Amniotic stem cell (primary cell): ENCODE data around the gene SLC2A9.

Experiments
- DNase-seq: peaks from one replicate; lab custom pipeline; 2025; lab: John Stamatoyannopoulos, UW

The SLC2A9 gene

DNA sequence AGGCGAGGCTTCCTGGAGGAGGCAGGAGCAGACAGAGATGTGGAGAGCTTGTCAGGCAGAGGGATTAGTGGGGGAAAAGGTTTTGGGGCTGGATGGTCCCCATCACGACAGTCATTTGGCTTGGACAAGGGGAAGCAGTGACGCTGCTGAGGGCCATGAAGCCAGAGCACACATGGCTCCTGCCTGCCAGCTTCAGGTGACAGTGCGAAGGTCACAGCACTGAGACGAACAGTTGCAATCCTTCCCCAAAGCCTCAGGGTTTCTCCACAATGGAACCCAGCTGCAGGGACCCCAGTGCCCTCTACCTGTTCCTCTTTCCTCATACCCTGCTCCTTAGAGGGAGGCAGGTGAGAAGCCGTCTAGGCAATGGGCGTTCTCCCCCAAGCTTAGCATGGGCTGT lies 129.6 kb downstream of the SLC2A9 start:
- no peak for DNase-seq

- no peak for DNase-seq
Measured at GRCh38 chr4:9891056-9891455, 130.2 kb downstream of the SLC2A9 start.

GRCh38 chr4:9889306-9889705 lies 132.0 kb downstream of the SLC2A9 start:
- DNase-seq, result no peak

DNA sequence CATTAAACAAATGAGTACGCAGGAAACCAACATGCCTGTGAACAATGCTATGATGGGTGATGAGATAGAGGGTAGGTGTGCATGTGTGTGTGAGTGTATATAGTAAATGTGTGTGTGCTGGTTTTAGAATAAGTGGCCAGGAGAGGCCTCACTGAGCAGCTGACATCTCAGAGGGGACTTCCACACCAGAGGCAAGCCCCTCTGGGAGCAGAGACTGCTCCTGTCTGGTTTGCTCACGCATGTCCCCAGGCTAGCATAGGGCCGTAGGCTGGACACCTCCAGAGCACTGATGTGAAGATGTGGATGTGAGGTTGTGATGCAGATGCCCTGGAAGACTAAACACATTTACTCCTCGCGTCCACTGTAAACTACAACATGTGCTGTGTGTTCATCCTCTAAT lies 135.3 kb downstream of the SLC2A9 start:
- no peak for DNase-seq

GRCh38 chr4:9880406-9881197 lies 140.7 kb downstream of the SLC2A9 start:
- no peak for DNase-seq

DNA sequence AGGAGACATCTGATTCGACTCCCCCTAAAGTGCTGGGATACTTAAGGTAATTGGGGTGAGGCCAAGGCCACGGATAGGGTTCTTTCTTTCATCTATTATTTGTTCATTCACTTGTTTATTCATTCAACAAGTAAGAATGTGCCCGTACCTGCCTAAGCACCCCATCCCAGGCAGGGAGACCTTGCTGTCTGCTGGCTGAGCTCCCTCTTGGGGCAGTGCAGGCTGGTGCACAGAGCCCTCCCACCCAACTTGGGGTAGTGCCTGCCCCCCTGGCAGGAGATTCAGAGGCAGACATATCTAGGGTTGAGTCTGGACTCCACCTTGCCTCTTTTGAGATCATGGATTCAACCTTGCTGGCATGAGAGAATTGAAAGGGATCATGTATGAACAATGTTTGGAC lies 144.2 kb downstream of the SLC2A9 start:
- DNase-seq, result no peak

DNA sequence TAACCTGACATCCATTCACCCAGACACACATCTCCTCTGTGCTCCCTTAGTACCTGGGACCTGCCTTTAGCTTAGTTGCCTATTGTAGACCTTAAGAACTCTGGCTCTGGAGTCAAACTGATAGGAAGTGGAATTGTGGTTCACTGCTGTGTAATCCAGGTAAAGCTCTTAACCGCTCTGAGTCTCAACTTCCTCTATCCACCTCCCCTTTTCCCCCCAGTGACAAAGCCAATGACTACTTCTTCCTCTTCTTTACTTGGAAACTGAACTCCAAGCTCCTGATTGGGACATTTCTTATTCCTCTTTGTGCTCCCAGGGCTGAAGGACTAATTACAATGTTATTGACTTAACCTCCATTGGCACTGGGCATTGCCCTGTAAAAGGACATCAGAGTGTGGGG lies 145.8 kb downstream of the SLC2A9 start:
- no peak for DNase-seq

GRCh38 chr4:9874385-9874784 lies 146.9 kb downstream of the SLC2A9 start:
- no peak for DNase-seq

- no peak for DNase-seq
Measured at GRCh38 chr4:9870165-9870790, 151.0 kb downstream of the SLC2A9 start.

DNA sequence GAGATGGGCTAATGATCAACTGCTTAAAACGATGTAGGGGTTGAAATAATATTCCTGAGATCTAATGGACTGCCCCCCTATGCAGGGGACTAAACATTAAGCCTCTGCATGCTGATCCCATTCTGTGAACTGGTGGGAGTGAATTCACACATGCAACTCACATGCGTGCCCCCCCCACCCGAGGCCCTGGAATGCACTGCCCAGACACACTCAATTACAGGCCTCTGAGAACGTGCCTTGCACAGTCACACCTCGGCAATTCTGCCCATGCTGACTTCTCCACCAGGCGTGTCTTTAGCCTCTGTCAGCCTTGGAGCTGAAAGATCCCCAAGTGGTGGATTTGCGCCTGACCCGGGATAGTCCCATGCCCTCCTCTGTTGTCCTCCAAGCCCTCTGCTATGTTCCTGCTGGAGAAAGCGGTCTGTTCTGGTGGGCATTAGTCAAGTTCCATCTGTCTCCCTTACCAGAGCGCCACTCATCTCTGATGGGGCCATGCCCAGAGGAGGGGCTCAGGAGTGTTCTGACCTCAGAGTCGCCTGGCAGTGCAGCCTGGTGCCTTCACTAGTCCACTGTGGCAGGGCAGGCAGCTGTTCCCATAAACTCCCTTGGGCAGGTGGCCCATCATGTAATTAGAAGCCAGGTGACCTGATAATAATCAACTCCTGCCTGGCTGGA lies 153.4 kb downstream of the SLC2A9 start:
- DNase-seq, result no peak

DNA sequence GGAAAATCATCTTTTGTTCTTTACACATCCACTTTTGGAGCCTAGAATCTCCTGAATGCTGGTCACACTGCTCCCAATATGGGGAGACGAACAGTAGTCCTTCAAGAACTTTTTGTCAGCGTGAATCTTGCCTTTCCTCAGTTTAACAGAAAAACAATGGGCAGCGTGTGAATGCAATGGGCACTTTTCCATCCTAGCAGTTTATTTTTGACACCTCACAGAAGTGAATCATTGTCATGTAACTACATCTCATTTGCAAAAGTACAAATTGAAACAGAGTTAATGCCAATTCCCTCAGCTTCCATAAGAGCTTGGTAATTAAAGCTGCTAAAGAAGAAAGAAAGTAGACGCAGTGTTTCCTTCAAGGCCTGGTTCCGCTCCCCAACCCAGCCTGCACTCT lies 154.4 kb downstream of the SLC2A9 start:
- no peak for DNase-seq

GRCh38 chr4:9861561-9861960 lies 159.7 kb downstream of the SLC2A9 start:
- no peak for DNase-seq

DNA sequence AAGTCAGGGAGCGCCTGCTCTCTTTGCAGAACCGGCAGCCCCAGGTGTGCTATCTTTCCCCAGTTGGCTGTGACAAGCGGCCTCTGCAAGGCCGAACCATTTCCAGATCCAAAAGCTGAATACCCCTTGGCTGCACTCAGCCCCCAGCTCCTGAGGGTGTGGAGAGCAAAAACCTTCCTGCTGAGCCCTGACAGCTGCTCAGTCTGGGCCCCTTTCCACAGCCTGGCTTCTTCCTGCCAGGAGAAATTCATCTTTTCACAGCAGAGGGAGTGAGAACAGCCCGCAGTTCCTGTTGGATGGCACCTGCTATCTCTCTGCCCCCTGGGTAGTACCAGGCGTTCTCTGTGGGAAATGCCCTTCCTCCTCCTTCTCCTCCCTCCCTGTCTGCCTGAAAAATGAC lies 161.5 kb downstream of the SLC2A9 start:
- DNase-seq, result no peak

- no peak for DNase-seq
Measured at GRCh38 chr4:9849538-9849920, 171.8 kb downstream of the SLC2A9 start.

- DNase-seq, result no peak
Measured at GRCh38 chr4:9847968-9848748, 173.1 kb downstream of the SLC2A9 start.

GRCh38 chr4:9845791-9846493 lies 175.4 kb downstream of the SLC2A9 start:
- no peak for DNase-seq

DNA sequence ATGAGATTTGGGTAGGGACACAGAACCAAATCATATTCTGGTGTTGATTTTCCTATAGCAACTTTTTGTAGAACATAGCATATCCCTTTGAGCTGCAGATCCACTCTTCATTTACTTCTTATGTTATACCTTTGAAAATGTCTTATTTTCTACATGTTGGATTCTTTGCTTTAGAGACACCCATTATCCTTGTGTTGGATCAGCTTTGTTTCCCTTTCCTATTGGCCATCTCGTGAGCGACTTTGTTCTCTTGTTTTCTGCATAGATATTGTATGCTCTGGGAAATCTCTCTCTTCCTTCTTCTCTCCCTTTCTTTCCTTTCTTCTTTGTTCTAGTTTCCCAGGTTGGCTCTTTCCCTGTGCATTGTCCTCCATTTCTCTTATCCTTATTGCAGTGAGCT lies 180.2 kb downstream of the SLC2A9 start:
- no peak for DNase-seq

DNA sequence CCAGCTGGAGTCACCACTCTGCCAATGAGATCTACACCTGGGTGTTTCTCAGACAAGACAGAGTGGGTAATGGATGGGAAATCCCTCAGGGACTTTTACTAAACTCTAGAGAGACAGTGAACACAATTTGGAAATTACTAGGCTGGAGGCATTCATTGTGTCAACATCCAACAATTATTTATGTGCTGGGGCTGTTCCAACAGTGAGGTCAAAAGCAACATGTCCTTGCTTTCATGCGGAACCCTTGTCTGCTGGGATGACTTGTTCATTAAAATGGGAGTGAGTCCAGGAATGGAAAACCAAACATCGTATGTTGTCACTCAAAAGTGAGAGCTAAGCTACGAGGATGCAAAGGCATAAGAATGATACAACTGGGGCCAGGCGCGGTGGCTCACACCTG lies 185.9 kb downstream of the SLC2A9 start:
- no peak for DNase-seq

DNA sequence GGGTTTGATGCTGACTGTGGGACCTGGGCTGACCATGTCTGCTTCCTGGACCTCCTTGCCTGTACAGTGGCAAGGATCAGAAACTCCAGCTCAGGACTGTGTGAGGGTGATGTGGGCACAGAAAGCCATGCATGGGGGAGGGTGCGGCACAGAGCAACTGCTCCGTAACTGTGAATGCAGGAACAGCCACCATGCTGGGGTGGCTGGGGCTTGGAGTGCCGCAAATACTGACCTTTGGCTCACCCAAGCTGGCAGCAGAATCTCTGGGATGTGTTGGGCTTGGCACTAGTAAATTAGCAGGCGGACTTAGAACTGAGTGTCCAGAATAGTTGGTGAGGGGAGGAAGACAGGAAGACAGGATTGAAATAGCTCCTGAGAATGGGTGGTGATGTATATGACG lies 187.9 kb downstream of the SLC2A9 start:
- no peak for DNase-seq

- DNase-seq, result no peak
Measured at GRCh38 chr4:9832640-9833039, 188.7 kb downstream of the SLC2A9 start.

DNA sequence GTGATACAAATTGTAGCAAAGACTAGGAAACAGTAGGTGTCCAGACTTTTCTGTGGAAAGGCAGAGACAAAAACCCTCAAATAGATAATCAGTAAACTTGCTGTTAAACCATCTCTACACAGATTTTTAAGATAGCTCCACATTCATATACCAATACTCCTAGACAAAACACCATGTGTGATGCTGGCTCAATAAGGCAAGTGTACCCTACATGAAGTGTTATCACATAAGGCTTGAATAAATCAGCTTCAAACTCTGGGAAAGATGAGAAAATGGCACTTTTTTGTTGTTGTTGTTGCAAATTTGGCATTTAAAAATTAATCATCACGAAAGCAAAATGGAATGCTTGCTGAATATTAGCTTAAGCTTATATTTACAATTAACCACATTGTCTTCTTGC lies 194.7 kb downstream of the SLC2A9 start:
- no peak for DNase-seq

DNA sequence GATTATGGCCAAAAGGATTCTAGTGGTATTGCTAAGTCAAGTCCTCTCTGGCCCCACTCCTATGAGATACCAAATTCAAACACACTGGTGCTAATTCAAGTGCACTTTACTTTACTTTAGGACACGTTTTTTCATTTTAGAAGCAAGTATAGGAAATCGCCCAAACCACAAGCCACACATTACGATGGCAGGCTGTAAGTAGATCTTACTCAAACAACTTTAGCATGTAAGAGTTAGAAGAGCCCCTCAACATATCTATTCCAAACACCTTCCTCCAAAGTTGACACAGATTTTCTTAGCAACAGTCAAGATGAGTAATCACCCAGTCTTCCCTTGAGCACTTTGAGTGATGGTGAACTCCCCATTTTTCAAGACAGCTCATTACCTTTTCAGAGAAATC lies 196.2 kb downstream of the SLC2A9 start:
- DNase-seq, result no peak
